Activated T-helper 1 cell treated with anti-CD3 and anti-CD28 coated beads, Interleukin-12 subunit alpha, Interleukin-12 subunit beta, Interleukin-2, Interleukin-4 antibody, amounts not matched to agents 30 ng/mL and 10 ng/mL and 1 ng/mL, durations not matched to agents 14 hours and 24 hours and 36 hours (primary cell): ENCODE results near the gene ATRX. TPM values are rescaled to one million over a fixed set of nuclear protein-coding genes. Genes with fewer than 3 reads are reported as not detected.
"Not testable (repeated sequence)": the region's sequence is repeated elsewhere in the genome, so short reads cannot be mapped to it uniquely, and the experiment has no call there.

Source experiments
- DNase-seq: peaks from one replicate; pipeline ENCODE4 v3.0.0; 2021; ENCODE audit warnings: low spot score
- H3K27ac Mint-ChIP-seq: one replicate; pipeline ENCODE4 v1.8.0; 2021; ENCODE audit warnings: mild to moderate bottlenecking, mixed read lengths
- H3K27me3 Mint-ChIP-seq: one replicate; pipeline ENCODE4 v1.8.0; 2022; ENCODE audit warnings: mild to moderate bottlenecking, moderate library complexity, mixed read lengths; ENCODE audit not compliant: insufficient read depth
- H3K36me3 Mint-ChIP-seq: one replicate; pipeline ENCODE4 v1.8.0; 2021; ENCODE audit warnings: low read depth, mixed read lengths
- H3K4me1 Mint-ChIP-seq: one replicate; pipeline ENCODE4 v1.8.0; 2021; ENCODE audit warnings: low read depth, mixed read lengths
- H3K4me3 Mint-ChIP-seq: one replicate; pipeline ENCODE4 v1.8.0; 2021; ENCODE audit warnings: mild to moderate bottlenecking, moderate library complexity, mixed read lengths
- H3K9me3 Mint-ChIP-seq: one replicate; pipeline ENCODE4 v1.8.0; 2021; ENCODE audit warnings: mixed read lengths
- intact Hi-C: fragments of 100-400 bp; cut with micrococcal nuclease; formaldehyde crosslinking; loops from one replicate; pipeline ENCODE4 v1.15.1; 2024
- total RNA-seq: library from RNA; stranded (reverse); gene quantifications from 2 replicates; pipeline ENCODE4 v1.2.3, GENCODE V29; 2022

The ATRX gene
- total RNA-seq, 1 donor from 2014 or later: 63.9 TPM

DNA sequence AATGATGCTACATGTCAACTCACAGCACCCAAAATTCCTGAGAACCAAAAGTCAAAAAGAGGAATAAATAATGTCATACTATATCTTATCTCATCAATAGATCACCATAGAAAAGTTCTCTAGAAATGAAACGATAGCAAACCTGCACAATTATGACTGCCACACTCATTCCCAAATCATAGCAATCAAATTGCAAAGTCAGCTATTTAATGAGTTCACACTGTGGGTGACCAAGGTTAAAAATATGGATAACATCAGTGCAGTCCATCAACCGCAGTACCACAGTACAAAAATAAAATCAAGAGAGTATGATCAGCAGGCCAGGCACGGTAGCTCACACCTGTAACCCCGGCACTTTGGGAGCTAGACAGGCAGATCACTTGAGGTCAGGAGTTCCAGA lies 62.3 kb downstream of the ATRX start:
- Mint-ChIP-seq H3K27me3 (no peaks in the 10 kb centered on the region), H3K27ac (no peak overlapping the region), H3K9me3 (peaks cover 5% of the 10 kb centered on the region), H3K36me3 (peaks cover 2% of the 10 kb centered on the region), H3K4me1 (peaks cover 13% of the 10 kb centered on the region), H3K4me3 (no peak overlapping the region)
- DNase-seq: no peak
- intact Hi-C loops: no loop called here

DNA sequence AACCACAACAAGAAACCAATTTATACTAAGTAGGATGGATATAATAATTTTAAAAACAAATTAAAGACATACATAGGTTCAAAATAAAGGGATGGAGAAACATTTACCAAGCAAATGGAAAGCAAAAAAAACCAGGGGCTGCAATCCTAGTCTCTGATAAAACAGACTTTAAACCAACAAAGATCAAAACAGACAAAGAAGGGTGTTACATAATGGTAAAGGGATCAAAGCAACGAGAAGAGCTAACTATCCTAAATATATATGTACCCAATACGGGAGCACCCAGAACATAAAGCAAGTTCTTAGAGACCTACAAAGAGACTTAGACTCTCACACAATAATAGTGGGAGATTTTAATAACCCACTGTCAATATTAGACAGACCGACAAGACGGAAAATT lies 66.6 kb downstream of the ATRX start:
- H3K36me3 Mint-ChIP-seq: peaks cover 6% of the 10 kb centered on the region
- peaks cover 5% of the 10 kb centered on the region for H3K9me3 Mint-ChIP-seq
- H3K27me3 Mint-ChIP-seq: no peaks in the 10 kb centered on the region
- intact Hi-C loops: no loop called here
- H3K4me3 Mint-ChIP-seq: no peak overlapping the region
- H3K4me1 Mint-ChIP-seq: peaks cover 13% of the 10 kb centered on the region
- no peak overlapping the region for H3K27ac Mint-ChIP-seq
- DNase-seq: no peak

DNA sequence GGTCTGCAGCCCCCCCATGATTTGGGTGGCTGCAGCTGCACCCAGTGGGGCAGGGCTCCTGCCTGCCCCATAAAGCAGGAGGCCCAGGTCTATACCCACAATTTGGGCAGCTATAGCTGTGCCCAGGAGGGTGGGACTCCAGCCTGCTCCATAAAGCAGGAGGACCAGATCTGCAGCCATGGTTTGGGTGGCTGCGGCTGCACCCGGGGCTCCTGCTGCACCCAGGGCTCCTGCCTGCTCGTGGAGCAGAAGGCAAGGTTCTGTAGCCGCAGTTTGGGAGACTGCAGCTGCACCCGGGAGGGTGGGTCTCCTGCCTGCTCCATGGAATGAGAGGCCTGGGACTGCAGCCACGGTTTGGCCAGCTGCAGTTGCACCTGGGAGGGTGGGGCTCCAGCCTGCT lies 81.1 kb downstream of the ATRX start:
- H3K9me3 Mint-ChIP-seq: no peaks in the 10 kb centered on the region
- H3K27ac Mint-ChIP-seq: no peak overlapping the region
- no peaks in the 10 kb centered on the region for H3K4me1 Mint-ChIP-seq
- no peaks in the 10 kb centered on the region for H3K27me3 Mint-ChIP-seq
- intact Hi-C loops: no loop called here
- no peak for DNase-seq
- H3K36me3 Mint-ChIP-seq: peaks cover 9% of the 10 kb centered on the region
- H3K4me3 Mint-ChIP-seq: no peak overlapping the region

DNA sequence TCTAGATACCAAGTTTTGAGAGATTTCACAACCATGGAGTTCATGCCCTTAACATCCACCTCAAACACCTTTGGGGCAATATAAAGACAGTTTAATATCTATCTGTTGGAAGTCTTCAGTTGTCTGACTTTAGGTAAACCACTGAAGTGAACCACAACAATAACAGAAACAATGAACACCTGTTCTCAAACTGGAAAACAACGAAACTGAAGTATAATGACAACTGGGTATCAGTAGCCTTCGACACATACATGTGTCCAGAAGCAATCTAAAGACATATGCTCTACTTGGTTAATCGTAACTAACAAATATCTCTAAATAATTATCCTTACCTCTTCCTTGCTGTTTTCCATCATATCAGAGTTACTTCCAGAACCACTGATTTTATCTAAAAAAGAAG lies 87.8 kb downstream of the ATRX start:
- H3K4me1 Mint-ChIP-seq: peaks cover 10% of the 10 kb centered on the region
- H3K9me3 Mint-ChIP-seq: no peaks in the 10 kb centered on the region
- intact Hi-C loops: no loop called here
- no peak overlapping the region for H3K27ac Mint-ChIP-seq
- peaks cover 4% of the 10 kb centered on the region for H3K36me3 Mint-ChIP-seq
- DNase-seq: no peak
- H3K4me3 Mint-ChIP-seq: no peak overlapping the region
- no peaks in the 10 kb centered on the region for H3K27me3 Mint-ChIP-seq

DNA sequence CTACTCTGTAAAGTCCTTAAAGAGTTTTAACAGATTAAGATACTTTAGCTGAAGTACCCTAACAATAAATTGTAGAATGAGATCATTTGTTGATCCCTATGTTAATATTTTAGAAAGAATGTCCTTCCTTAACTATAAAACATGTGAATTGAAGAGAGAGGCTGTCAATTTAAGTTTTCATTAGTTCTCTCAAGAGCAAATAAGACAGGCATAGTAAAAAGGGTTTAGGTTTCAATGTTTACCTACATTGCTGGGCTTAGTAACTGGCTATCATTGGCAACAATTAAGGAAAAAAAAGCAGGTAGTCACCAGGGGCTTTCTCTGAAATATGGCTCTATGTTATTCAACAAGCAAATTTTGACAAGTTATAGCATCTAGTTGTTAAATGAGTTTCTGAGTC lies 91.5 kb downstream of the ATRX start:
- Mint-ChIP-seq H3K36me3 (peaks cover 2% of the 10 kb centered on the region), H3K9me3 (no peaks in the 10 kb centered on the region), H3K4me1 (peaks cover 10% of the 10 kb centered on the region), H3K4me3 (no peak overlapping the region), H3K27ac (no peak overlapping the region), H3K27me3 (no peaks in the 10 kb centered on the region)
- intact Hi-C loops: no loop called here
- DNase-seq: no peak

DNA sequence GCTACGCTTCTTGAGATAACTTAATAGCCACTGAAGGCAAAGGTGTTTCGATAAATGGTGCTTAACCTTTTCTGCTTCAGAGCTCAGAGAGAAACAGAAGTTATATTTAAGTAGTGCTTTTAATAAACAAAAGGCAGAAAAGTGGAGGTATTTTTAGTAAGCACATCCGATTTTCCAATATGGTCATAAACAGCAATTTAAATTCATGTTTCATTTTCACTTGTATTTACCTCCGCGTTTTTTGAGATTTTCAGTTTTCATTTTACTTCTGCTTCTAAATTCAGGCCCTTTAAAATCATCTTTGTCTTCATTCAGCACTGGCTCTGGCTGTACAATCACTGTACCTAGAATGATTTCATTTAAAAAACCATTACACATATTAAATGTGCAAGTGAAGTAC lies 92.4 kb downstream of the ATRX start:
- H3K27me3 Mint-ChIP-seq: no peaks in the 10 kb centered on the region

DNA sequence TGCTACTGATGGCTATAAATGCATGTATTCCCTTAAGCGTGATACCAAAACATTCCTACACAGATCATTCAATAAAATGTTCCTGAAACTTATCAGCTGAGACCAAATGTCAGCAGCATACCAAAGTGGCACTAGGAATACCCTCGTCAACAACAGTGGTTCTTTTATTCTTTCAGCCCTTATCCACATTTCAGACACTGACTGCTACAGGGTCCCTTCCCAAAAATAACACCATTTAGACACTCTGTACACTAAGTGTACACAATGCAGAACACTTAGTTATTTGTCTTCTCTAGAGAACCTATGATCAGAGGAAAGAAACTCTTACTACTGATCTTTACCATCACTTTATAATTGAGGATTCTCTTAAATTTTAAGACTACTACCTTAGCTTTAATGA lies 94.1 kb downstream of the ATRX start:
- Mint-ChIP-seq H3K27ac (no peak overlapping the region), H3K4me1 (peaks cover 10% of the 10 kb centered on the region), H3K4me3 (no peak overlapping the region), H3K9me3 (no peaks in the 10 kb centered on the region), H3K36me3 (peaks cover 11% of the 10 kb centered on the region), H3K27me3 (no peaks in the 10 kb centered on the region)
- intact Hi-C loops: no loop called here
- no peak for DNase-seq

More for the DNA sequence above, 92.4 kb downstream of the ATRX start:
- no peak overlapping the region for H3K27ac Mint-ChIP-seq
- H3K36me3 Mint-ChIP-seq: peaks cover 4% of the 10 kb centered on the region
- DNase-seq: no peak
- intact Hi-C loops: no loop called here
- no peaks in the 10 kb centered on the region for H3K9me3 Mint-ChIP-seq
- peaks cover 10% of the 10 kb centered on the region for H3K4me1 Mint-ChIP-seq
- H3K4me3 Mint-ChIP-seq: no peak overlapping the region

DNA sequence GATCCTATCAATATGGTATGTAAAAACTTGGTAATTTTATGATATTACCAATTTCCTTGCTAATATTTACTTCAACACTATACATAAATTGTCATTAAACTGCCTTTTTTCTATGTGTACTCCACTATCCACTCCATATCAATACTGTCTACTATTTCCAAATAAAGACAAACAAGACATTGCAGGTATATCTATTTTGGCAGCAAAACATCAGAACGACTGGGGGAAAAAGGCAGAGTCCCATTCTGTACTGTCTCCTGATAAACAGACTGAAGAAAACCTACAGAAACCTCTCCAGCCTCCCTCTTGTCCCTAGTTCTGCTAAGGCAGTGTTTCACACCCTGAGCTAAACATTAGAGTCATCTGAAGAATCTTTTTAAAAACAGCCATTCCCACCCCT lies 96.6 kb downstream of the ATRX start:
- H3K27me3 Mint-ChIP-seq: no peaks in the 10 kb centered on the region
- no peak overlapping the region for H3K4me3 Mint-ChIP-seq
- DNase-seq: no peak
- H3K36me3 Mint-ChIP-seq: peaks cover 23% of the 10 kb centered on the region
- H3K4me1 Mint-ChIP-seq: peaks cover 8% of the 10 kb centered on the region
- peaks cover 6% of the 10 kb centered on the region for H3K9me3 Mint-ChIP-seq
- intact Hi-C loops: no loop called here
- no peak overlapping the region for H3K27ac Mint-ChIP-seq

DNA sequence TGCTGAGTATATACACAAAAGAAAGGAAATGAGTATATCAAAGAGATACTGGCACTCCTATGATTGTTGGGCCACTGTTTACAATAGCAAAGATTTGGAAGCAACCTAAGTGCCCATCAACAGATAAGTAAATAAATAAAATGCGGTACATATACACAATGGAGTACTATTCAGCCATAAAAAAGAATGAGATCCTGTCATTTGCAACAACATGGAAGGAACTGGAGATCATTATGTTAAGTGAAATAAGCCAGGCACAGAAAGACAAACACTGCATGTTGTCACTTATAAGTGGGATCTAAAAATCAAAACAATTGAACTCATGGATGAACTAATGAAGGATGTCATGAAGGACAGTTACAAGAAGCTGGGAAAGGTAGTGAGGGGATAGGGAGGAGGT lies 100.3 kb downstream of the ATRX start:
- H3K4me1 Mint-ChIP-seq, H3K27ac Mint-ChIP-seq, H3K9me3 Mint-ChIP-seq, H3K27me3 Mint-ChIP-seq, intact Hi-C loops, DNase-seq, H3K4me3 Mint-ChIP-seq: not testable (repeated sequence)
- peaks cover 42% of the 10 kb centered on the region for H3K36me3 Mint-ChIP-seq

DNA sequence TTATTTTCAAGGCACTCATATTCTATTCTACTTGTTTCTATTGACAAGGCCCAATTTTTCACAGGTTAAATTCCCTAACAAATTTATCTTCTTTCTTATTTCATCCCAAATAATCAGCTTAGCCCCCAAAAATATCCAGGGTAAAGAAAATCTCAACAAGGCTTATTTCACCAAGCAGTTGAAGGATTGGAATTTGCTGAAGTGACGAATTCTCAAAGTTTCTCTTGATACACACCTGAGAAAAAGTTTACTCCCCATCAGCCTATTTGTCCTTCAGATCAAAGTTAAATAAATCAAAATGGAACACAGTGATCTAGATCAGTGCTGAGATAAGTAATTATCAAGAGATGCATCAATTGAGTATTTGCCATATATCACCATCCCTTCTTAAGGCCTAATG lies 106.9 kb downstream of the ATRX start:
- DNase-seq: no peak
- intact Hi-C loops: no loop called here
- Mint-ChIP-seq H3K4me1 (peaks cover 4% of the 10 kb centered on the region), H3K27me3 (no peaks in the 10 kb centered on the region), H3K27ac (no peak overlapping the region), H3K36me3 (peaks cover 18% of the 10 kb centered on the region), H3K4me3 (no peak overlapping the region), H3K9me3 (no peaks in the 10 kb centered on the region)

DNA sequence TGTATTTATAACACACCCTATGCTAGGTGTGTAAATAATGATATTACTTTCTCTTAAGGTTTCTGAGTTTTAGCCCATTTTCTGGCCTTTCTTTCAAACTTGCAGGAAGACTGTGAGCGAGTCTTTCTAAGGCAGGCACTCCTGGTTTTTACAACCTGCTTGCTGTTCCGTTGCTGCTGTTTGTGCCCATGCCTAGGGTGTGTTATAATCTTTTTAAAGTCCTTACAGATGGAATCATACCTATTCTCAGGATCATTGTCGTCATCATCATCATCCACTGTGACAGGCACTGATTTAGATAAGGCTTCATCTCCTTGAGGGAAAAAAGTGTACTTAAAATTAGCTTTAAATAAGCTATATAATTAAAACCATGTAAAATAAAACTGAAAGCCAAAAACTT lies 110.0 kb downstream of the ATRX start:
- H3K9me3 Mint-ChIP-seq: no peaks in the 10 kb centered on the region
- intact Hi-C loops: no loop called here
- no peaks in the 10 kb centered on the region for H3K27me3 Mint-ChIP-seq
- no peak overlapping the region for H3K27ac Mint-ChIP-seq
- no peak for DNase-seq
- no peaks in the 10 kb centered on the region for H3K4me1 Mint-ChIP-seq
- no peak overlapping the region for H3K4me3 Mint-ChIP-seq
- no peaks in the 10 kb centered on the region for H3K36me3 Mint-ChIP-seq

DNA sequence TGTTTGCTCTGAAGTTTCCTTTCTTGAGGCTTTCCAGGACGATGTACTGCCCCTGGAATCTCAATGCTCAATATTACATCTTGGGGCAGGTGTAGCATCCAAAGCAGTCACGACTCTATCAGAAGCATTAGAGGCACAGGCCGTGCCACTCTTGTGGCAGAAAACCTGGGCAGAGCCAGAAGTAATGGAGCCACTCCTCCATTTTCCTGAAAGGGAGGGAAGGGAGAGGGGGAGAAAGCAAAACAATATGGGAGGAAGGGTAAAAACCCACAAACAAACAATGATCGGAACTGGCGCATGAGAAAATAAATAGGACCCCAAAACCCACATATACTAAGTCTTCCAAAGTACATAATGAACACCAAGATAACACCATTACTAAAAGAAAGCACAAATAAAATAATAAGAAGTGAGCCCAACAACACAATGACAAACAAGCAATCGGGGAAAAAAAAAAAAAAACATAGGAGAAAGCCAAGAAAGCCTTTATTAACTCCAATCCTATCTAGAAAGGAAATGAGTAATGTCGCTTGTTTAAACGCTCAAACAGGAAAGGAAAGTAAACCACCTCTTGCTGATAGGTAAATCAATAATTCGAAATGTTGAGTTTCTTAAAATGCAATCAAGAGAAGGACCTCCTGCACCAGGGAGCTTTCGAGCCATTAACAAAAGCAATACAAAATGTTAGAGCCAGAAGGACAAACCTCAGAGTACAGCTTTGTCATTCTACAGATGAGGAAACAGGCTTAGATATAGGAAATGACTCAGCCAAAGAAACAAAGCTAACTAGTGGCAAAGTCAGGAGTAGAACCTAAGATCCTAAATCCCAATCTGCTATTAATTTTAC lies 117.4 kb downstream of the ATRX start:
- Mint-ChIP-seq H3K4me3 (no peak overlapping the region), H3K27me3 (no peaks in the 10 kb centered on the region), H3K9me3 (no peaks in the 10 kb centered on the region), H3K4me1 (peaks cover 6% of the 10 kb centered on the region), H3K36me3 (peaks cover 5% of the 10 kb centered on the region), H3K27ac (peak overlapping the region; percentile 50)
- intact Hi-C loops: no loop called here
- no peak for DNase-seq

DNA sequence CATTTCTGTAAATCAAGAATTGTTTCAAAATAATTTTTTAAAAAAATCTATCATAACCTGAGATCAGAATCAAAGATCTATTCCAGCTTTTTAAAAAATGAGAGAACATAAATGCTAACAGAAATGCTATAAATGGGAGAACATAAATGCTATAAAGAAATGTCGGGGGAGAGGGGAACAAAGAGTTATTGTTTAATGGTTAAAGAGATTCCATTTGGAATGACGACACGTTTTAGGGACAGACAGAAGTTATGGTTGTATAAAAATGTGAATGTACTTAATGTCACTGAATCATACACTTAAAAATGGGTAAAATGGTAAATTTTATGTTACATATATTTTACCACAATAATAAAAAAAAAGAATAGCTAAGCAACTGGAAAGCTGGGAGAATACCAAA lies 127.1 kb downstream of the ATRX start:
- intact Hi-C loops: no loop called here
- H3K27ac Mint-ChIP-seq: no peak overlapping the region
- DNase-seq: no peak
- H3K36me3 Mint-ChIP-seq: peaks cover 16% of the 10 kb centered on the region
- H3K9me3 Mint-ChIP-seq: no peaks in the 10 kb centered on the region
- no peak overlapping the region for H3K4me3 Mint-ChIP-seq
- no peaks in the 10 kb centered on the region for H3K4me1 Mint-ChIP-seq
- H3K27me3 Mint-ChIP-seq: no peaks in the 10 kb centered on the region

DNA sequence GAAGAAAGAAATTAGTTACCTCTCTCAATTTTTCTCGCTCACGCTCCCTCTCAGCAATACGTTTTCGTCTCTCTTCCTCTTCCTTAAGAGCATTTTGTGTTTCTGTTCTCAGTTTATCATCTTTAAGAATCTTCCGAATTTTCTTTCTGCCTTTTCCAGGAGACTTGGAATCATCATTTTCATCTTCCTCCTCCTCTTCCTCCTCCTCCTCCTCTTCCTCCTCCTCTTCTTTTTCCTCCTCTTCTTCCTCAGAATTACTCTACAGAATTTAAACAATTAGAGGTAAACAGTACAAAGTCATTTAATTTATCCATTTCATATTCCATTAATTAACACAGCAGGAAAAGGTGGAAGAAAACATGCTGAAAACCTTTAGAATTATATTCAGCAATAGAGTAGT lies 133.9 kb downstream of the ATRX start:
- no peaks in the 10 kb centered on the region for H3K27me3 Mint-ChIP-seq
- H3K27ac Mint-ChIP-seq: no peak overlapping the region
- no peak overlapping the region for H3K4me3 Mint-ChIP-seq
- DNase-seq: no peak
- H3K4me1 Mint-ChIP-seq: no peaks in the 10 kb centered on the region
- H3K9me3 Mint-ChIP-seq: no peaks in the 10 kb centered on the region
- intact Hi-C loops: no loop called here
- peaks cover 20% of the 10 kb centered on the region for H3K36me3 Mint-ChIP-seq
